ENCODE measurements around the gene PTCHD4.
"Not testable (repeated sequence)": the region's sequence is repeated elsewhere in the genome, so short reads cannot be mapped to it uniquely, and the experiment has no call there.

The PTCHD4 gene

GRCh38 chr6:48111143-48111506 lies at the start of gene PTCHD4:
TSS of gene PTCHD4 (minus strand) at chr6:48111197. CDS start at chr6:48068957, 42,240 bp downstream.
- no peak for DNase-seq

- DNase-seq: no peak
Measured at GRCh38 chr6:48151142-48151541, 40.1 kb upstream of the PTCHD4 start.

- no peak for DNase-seq
Measured at GRCh38 chr6:48150701-48151100, 39.7 kb upstream of the PTCHD4 start.

- no peak for DNase-seq
Measured at GRCh38 chr6:48147051-48147450, 36.1 kb upstream of the PTCHD4 start.

- DNase-seq: no peak
Measured at GRCh38 chr6:48144021-48144420, 33.0 kb upstream of the PTCHD4 start.

GRCh38 chr6:48141975-48142374 lies 31.0 kb upstream of the PTCHD4 start:
- DNase-seq: no peak

- DNase-seq: no peak
Measured at GRCh38 chr6:48139818-48140614, 29.0 kb upstream of the PTCHD4 start.

- DNase-seq: no peak
Measured at GRCh38 chr6:48136856-48137255, 25.9 kb upstream of the PTCHD4 start.

GRCh38 chr6:48135323-48136084 lies 24.5 kb upstream of the PTCHD4 start:
- no peak for DNase-seq

GRCh38 chr6:48134246-48134645 lies 23.2 kb upstream of the PTCHD4 start:
- DNase-seq: no peak

GRCh38 chr6:48123601-48124000 lies 12.6 kb upstream of the PTCHD4 start:
- DNase-seq: no peak

- DNase-seq: not testable (repeated sequence)
Measured at GRCh38 chr6:48121983-48122749, 11.2 kb upstream of the PTCHD4 start.

GRCh38 chr6:48116699-48117645 lies 6.0 kb upstream of the PTCHD4 start:
- no peak for DNase-seq

GRCh38 chr6:48113130-48113529 lies 2.1 kb upstream of the PTCHD4 start:
- DNase-seq: no peak

- DNase-seq: no peak
Measured at GRCh38 chr6:48111575-48111974, 578 bp upstream of the PTCHD4 start.

GRCh38 chr6:48110436-48111142 lies 408 bp downstream of the PTCHD4 start:
- DNase-seq: no peak

- no peak for DNase-seq
Measured at GRCh38 chr6:48109944-48110343, 1.1 kb downstream of the PTCHD4 start.

GRCh38 chr6:48102476-48103195 lies 8.4 kb downstream of the PTCHD4 start:
- not testable (repeated sequence) for DNase-seq

- DNase-seq: no peak
Measured at GRCh38 chr6:48101290-48101689, 9.7 kb downstream of the PTCHD4 start.

GRCh38 chr6:48100588-48100895 lies 10.5 kb downstream of the PTCHD4 start:
- no peak for DNase-seq

Measured in NCI-H187 (cell line).